GM12874 (cell line): ENCODE data around the gene SNAPIN.

Source experiments
- CTCF ChIP-seq: IDR thresholded peaks from 2 replicates; pipeline ENCODE4 v1.5.1; 2011; ENCODE audit warnings: low read depth, mild to moderate bottlenecking, control low read depth, low read length, moderate library complexity; ENCODE audit not compliant: insufficient read depth

Gene SNAPIN

GRCh38 chr1:153643100-153643499 lies 15.4 kb upstream of the SNAPIN start:
- TF ChIP-seq CTCF: no peak

DNA sequence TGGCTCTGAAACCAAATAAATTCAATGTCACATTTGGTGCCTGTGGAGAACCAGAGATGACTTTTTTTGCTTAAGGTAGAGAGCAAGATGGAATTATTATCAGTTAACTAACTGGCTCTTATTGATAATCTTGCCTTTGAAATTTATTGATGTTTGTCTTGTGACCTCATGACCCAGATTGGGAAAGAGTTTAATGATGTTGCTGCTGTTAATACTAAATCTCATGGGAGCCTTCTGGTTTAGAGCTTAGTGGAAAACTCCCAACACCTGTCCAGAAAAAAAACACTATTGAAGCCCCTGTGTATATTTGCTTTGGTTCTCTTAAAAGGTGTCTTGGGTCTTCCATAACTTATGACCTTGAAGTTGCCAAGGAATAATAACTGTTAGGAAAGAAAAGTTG lies 14.7 kb upstream of the SNAPIN start:
- no peak for TF ChIP-seq CTCF

DNA sequence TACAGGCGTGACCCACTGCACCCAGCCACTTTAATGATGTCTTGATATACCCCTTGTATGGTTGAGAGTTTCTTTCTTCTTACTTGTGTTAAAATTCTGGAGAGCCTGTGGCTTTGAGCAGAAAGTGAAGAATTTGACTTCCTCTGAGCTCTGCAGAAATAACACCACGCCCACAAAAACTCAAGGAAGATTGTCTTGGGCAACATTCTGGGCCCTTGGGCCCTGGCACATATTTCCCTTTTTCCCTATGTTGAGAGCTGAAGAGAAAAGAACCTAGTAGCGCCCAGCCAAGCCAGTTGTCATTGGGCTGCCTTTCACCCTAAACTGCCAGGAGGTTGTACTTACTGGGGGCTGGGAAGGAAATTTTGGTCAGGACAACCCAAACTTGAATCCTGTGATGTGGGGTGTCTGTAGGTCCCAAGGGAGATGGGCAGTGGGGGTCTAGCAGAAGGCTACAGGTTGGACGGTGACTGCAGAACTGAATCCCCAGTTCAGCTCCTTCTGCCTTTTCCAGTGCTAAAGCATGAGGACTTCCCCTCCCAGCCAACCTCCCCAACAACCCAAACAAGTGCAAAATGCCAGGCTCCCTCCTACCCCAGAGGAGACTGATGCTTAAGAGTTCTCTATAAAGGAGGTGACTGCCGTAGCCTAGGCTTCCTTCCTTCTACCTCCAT lies 11.7 kb upstream of the SNAPIN start:
- no peak for TF ChIP-seq CTCF

DNA sequence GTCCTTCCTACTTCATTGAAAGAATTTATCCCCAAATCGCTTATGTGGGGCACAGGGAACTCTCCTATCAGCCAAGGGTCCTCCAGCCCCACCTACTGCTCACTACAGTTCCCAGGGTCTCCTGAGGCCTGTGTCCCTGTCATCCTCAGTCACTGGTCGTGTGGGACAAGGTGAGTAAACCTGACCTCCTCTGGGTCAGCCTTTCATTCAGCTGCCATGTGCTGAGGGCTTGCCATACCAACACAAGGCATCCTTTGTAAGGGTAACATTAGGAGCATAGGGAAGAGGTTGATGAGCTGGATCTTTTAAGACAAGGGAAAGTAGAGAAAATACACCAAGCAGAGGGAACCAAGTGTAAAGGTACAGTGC lies 11.2 kb upstream of the SNAPIN start:
- no peak for TF ChIP-seq CTCF

- TF ChIP-seq CTCF: no peak
These were observed 10.4 kb upstream of the SNAPIN start for GRCh38 chr1:153648000-153648643.

DNA sequence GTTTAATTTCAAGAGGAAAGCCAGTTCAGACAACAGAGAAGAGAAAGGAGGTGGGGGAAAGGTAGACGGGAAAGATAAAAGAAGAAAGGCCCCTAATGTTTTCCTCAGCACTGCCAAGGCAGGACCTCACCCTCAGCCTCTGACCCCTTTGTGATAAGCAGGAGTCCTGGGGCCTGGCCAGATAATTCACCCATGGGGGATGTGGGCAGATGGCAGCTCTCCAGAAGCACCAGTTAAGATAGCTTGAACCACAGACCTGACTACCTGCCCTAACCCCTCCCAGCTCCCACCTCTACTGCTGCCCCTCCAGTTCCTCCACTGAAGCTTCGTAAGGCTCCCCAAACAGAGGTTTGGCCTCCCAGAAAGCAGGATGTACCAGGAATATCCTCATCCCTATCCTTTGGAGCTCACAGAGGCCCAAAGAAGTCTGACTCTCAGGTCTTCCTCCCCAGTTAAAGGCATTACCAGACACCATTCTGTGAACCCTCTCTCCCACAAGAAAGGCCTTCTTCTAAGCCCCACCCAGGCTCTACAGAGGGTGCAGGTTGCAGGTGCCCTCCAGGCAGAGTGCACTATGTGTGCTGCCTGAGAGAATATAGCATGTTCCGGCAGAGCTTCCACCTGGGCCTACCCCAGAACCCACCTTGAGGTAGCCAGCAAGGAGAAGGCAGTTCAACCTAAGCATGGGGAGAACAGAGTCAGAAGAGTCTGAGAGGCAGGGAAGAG lies 9.2 kb upstream of the SNAPIN start:
- no peak for TF ChIP-seq CTCF

- no peak for TF ChIP-seq CTCF
These were observed 8.7 kb upstream of the SNAPIN start for GRCh38 chr1:153649863-153650235.
